ENCODE measurements around the gene EP400.

The EP400 gene

DNA sequence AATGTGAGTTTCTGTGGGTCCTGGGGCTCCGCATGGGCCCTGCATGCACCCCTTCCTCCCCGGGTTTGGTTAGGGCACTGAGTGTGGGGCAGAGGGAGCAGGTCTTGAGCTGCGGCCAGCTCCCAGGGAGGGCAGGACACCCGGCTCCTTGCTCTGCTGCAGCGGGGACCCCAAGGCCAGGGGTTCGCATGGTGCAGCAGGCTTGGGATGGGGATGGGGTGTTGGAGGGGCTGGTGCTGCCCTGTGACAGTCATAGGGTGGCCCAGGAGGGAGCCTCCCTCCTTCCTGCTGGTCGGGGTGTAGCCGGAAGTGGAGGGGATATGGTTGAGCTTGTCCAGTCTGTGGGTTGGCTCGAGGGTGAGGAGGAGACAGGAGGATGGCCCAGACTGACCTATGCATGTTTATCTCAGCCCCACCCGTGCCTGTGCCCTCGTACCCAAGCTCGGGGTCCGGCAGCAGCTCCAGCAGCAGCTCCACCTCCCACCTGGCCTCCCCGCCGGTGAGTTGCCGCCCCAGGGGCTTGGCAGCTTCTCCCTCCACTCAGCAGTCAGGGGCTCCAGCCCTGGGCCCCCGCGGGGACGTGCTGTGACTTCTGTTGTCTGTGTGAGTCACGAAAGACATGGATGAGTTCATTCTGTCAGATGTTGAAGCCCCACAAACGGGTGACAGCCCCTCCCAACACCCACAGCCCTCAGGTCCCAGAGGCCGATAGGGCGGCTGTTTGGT is 39.3 kb upstream of the EP400 start:
- TF ChIP-seq, protein P1, sequence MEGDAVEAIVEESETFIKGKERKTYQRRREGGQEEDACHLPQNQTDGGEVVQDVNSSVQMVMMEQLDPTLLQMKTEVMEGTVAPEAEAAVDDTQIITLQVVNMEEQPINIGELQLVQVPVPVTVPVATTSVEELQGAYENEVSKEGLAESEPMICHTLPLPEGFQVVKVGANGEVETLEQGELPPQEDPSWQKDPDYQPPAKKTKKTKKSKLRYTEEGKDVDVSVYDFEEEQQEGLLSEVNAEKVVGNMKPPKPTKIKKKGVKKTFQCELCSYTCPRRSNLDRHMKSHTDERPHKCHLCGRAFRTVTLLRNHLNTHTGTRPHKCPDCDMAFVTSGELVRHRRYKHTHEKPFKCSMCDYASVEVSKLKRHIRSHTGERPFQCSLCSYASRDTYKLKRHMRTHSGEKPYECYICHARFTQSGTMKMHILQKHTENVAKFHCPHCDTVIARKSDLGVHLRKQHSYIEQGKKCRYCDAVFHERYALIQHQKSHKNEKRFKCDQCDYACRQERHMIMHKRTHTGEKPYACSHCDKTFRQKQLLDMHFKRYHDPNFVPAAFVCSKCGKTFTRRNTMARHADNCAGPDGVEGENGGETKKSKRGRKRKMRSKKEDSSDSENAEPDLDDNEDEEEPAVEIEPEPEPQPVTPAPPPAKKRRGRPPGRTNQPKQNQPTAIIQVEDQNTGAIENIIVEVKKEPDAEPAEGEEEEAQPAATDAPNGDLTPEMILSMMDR (IDR thresholded peaks at IDR 0.05), result no peak

- TF ChIP-seq, protein P1 (IDR thresholded peaks at IDR 0.05), result no peak
These were observed 38.6 kb upstream of the EP400 start for GRCh38 chr12:131911028-131911650.

DNA sequence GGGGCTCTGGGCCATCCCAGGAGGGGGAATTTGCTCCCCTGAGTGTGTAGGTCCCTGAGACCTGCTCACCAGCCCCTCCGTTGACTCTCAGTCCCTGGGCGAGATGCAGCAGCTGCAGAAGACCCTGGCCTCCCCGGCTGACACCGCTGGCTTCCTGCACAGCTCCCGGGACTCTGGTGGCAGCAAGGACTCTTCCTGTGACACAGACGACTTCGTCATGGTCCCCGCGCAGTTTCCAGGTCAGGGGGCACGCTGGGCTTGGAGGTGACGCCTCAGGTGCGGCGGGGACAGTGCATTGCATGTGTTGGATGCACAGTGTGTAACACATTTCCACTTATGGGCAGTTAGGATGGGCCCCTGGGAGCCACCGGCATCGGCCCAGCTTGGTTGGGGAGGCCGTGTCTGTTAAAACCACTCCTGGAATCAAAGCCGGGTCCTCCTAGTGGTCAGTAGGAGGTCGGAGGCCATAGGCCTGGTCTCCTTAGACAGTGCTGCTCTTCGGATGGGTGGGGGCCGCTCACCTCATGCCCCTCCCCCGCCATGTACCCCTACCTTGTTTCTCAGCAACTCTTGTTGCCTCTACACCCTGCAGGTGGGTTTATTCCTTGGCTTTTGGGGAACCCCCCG is 37.8 kb upstream of the EP400 start:
- TF ChIP-seq, protein P1 (IDR thresholded peaks at IDR 0.05), result no peak

DNA sequence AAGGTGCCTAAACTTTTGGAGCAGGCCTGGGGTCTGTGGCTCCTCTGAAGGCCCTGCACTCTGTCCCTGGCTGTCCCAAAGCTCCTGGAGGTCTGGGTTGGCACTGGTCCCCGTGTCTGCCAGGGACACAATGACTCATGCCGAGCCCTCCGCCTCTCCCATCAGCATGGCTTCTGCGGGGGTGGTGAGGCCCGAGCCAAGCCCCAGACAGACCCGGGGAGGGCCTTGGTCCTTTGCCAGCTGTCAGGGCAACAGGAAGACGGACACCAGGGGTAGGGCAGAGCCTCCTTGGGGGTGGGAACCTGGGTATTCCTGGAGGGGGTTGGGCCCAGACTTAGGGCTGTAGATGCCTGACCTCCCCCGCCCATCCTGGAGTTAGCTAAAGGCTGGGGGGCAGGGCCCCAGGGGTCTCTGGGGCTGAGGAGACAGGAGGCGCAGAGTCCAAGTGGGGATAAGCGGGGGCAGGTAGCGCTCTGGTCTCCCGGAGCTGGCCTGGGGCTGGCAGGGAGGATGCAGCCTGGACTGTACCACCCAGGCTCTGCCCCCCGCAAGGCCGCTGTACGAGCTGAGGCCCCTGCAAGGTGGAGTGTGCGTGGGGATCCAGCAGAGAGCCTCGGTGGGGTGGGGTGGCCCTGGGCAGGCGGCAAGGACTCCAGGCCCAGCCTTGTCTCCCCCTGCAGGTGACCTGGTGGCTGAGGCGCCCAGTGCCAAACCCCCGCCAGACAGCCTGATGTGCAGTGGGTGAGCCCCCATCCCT is 37.0 kb upstream of the EP400 start:
- TF ChIP-seq, protein P1 (IDR thresholded peaks at IDR 0.05), result no peak

GRCh38 chr12:131913666-131914065 is 36.1 kb upstream of the EP400 start:
- TF ChIP-seq, protein P1 (IDR thresholded peaks at IDR 0.05), result no peak

DNA sequence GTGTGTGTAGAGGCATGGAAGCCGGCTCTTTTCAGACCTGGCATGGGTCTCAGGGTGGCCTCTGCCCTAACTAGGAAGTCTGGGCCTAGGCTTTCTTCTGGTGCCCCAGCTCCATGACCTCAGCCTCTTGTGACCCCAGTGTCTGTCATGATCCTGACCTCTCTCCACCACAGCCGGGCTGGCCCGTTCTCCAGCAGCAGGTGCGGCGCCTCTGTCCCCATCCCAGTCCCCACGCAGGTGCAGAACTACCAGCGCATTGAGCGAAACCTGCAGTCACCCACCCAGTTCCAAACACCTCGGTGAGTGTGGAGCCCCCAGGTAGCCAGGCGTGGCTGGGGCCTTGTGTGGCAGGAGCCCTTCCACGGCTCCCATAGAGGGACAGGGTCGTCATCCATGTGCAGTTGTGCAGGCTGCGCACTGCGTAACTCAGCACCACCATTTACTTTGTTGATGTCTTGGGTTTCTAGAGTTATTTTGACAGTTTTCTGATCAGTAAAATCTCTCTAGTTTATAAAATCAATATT is 35.5 kb upstream of the EP400 start:
- TF ChIP-seq, protein P1 (IDR thresholded peaks at IDR 0.05), result no peak

DNA sequence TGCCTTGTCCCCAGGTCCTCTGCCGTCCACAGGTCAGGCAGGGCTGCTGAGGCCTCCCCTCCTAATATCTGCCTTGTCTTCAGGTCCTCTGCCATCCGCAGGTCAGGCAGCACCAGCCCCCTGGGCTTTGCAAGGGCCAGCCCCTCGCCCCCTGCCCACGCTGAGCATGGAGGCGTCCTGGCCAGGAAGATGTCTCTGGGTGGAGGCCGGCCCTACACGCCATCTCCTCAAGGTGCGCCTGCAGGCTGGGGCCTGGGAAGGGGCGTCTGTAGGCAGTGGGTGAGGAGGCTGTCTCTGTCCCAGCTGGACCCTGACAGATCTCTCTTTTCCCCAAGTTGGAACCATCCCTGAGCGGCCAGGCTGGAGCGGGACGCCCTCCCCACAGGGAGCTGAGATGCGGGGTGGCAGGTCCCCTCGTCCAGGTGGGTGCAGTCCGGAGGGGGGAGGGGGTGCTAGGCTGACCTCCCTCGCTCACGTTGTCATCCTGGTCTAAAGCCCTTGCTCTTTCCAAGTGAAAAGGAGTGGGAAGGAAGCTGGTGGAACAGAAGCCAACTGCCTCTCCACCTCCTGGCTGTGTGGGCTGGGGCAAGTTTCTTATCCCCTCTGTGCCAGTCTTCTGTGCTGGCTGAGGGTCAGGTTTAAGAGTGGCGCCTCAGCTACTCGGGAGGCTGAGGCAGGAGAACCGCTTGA is 34.6 kb upstream of the EP400 start:
- TF ChIP-seq, protein P1 (IDR thresholded peaks at IDR 0.05), result no peak

Data from LNCAP (cell line).